ENCODE measurements around the gene UGDH.
"Not testable (repeated sequence)": the region's sequence is repeated elsewhere in the genome, so short reads cannot be mapped to it uniquely, and the experiment has no call there.

The UGDH gene

GRCh38 chr4:39504538-39504937, 22.7 kb downstream of the UGDH start:
- DNase-seq, result no peak
- in situ Hi-C loops (cut with HindIII; ENCODE audit: low pct_ligation_motif_present, low pct_unique_long_range_greater_than_20kb, low sequenced_read_pairs), result no loop called here

DNA sequence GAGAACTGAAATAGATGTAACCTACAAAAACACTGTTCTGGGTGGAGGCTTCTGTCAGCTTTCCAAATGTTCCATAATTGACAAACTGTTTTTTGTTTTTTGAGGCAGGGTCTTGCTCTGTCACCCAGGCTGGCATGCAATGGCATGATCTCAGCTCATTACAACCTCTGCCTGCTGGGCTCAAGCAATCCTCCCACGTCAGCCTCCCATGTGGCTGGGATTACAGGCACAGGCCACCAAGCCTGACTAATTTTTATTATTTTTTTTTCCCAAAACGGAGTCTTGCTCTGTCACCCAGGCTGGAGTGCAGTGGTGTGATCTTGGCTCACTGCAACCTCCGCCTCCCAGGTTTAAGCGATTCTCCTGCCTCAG, 24.6 kb downstream of the UGDH start:
- in situ Hi-C loops (cut with HindIII; ENCODE audit: low pct_ligation_motif_present, low pct_unique_long_range_greater_than_20kb, low sequenced_read_pairs); DNase-seq: not testable (repeated sequence)

GRCh38 chr4:39502019-39502663, 25.1 kb downstream of the UGDH start:
- no peak for DNase-seq
- in situ Hi-C loops (cut with HindIII; ENCODE audit: low pct_ligation_motif_present, low pct_unique_long_range_greater_than_20kb, low sequenced_read_pairs), result no loop called here

DNA sequence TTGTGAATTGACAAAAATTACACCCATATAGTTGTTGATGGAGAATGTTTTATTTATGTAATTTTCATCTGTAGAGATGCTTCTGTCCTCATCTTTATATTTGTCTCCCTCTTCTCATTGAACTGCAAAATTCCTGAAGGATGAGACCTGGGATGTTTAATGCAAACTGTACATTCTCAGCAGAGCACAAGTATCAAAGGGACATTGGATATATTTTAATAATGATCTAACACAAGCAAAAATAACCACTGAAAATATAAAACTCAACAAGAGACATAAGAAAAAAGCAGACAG, 28.6 kb downstream of the UGDH start:
- in situ Hi-C loops (cut with HindIII; ENCODE audit: low pct_ligation_motif_present, low pct_unique_long_range_greater_than_20kb, low sequenced_read_pairs), result no loop called here
- no peak for DNase-seq

- in situ Hi-C loops (cut with HindIII; ENCODE audit: low pct_ligation_motif_present, low pct_unique_long_range_greater_than_20kb, low sequenced_read_pairs), result no loop called here
These were observed 29.1 kb downstream of the UGDH start for GRCh38 chr4:39497909-39498726.

GRCh38 chr4:39495446-39496213, 31.6 kb downstream of the UGDH start:
- no peak for DNase-seq
- in situ Hi-C loops (cut with HindIII; ENCODE audit: low pct_ligation_motif_present, low pct_unique_long_range_greater_than_20kb, low sequenced_read_pairs), result no loop called here

More at GRCh38 chr4:39497909-39498726, 29.1 kb downstream of the UGDH start:
- no peak for DNase-seq

GRCh38 chr4:39494354-39494753, 32.9 kb downstream of the UGDH start:
- DNase-seq, result no peak

DNA sequence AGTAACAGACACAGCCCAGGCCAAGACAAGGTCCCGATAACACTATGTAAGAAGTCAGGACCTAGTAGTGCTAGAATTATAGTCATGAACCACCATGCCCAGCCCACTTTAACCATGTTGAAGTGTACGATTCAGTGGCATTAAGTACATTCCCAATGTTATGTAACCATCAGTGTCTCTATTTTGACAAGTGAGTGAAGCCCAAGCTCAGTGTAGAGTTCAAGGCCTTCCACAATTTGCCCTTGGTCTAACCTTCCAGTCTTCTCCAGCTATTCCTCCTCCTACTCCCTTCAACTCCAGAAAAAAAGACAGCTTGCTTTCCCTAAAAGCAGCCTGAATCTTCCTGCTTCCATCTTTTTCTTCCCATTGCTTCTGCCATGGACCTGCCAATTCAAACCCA, 36.9 kb downstream of the UGDH start:
- no peak for DNase-seq
- in situ Hi-C loops (cut with HindIII; ENCODE audit: low pct_ligation_motif_present, low pct_unique_long_range_greater_than_20kb, low sequenced_read_pairs), result no loop called here

More at GRCh38 chr4:39494354-39494753, 32.9 kb downstream of the UGDH start:
- in situ Hi-C loops (cut with HindIII; ENCODE audit: low pct_ligation_motif_present, low pct_unique_long_range_greater_than_20kb, low sequenced_read_pairs), result no loop called here

GRCh38 chr4:39486221-39486804, 40.9 kb downstream of the UGDH start:
- no peak for DNase-seq
- in situ Hi-C loops (cut with HindIII; ENCODE audit: low pct_ligation_motif_present, low pct_unique_long_range_greater_than_20kb, low sequenced_read_pairs), result no loop called here

GRCh38 chr4:39484582-39485272, 42.5 kb downstream of the UGDH start:
- no peak for DNase-seq
- in situ Hi-C loops (cut with HindIII; ENCODE audit: low pct_ligation_motif_present, low pct_unique_long_range_greater_than_20kb, low sequenced_read_pairs), result no loop called here

DNA sequence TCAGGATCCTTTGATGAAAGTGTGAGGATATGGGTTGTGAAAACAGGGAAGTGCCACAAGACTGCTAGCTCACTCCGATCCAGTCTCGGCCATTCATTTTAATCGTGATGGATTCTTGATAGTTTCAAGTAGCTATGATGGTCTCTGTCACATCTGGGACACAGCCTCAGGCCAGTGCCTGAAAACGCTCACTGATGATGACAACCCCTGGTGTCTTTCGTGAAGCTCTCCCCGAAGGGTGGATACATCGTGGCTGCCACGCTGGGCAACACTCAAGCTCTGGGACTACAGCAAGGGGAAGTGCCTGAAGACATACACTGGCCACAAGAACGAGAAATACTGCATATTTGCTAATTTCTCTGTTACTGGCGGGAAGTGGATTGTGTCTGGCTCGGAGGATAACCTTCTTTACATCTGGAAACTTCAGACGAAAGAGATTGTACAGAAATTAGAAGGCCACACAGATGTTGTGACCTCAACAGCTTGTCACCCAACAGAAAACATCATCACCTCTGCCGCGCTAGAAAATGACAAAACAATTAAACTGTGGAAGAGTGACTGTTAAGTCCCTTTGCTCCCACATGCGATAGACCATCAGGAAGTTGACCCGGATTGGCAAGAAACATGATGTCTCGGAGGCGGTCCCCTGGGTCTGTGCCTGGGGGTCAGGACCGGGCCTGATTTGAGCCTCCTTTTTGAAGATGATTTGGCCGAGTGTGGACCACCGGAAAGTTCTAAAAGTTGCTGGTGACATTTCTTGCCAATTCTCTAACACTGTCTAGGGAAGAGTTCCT, 46.1 kb downstream of the UGDH start:
- no peak for DNase-seq
- in situ Hi-C loops (cut with HindIII; ENCODE audit: low pct_ligation_motif_present, low pct_unique_long_range_greater_than_20kb, low sequenced_read_pairs), result no loop called here

GRCh38 chr4:39480251-39480650, 47.0 kb downstream of the UGDH start:
- no peak for DNase-seq
- in situ Hi-C loops (cut with HindIII; ENCODE audit: low pct_ligation_motif_present, low pct_unique_long_range_greater_than_20kb, low sequenced_read_pairs), result no loop called here

GRCh38 chr4:39476187-39476895, 50.9 kb downstream of the UGDH start:
- in situ Hi-C loops (cut with HindIII; ENCODE audit: low pct_ligation_motif_present, low pct_unique_long_range_greater_than_20kb, low sequenced_read_pairs), result no loop called here
- DNase-seq, result no peak

- in situ Hi-C loops (cut with HindIII; ENCODE audit: low pct_ligation_motif_present, low pct_unique_long_range_greater_than_20kb, low sequenced_read_pairs), result no loop called here
- no peak for DNase-seq
These were observed 54.8 kb downstream of the UGDH start for GRCh38 chr4:39472396-39472795.

- no peak for DNase-seq
- in situ Hi-C loops (cut with HindIII; ENCODE audit: low pct_ligation_motif_present, low pct_unique_long_range_greater_than_20kb, low sequenced_read_pairs), result no loop called here
These were observed 56.8 kb downstream of the UGDH start for GRCh38 chr4:39470402-39470801.

- peak; percentile 86 for DNase-seq
- in situ Hi-C loops (cut with HindIII; ENCODE audit: low pct_ligation_motif_present, low pct_unique_long_range_greater_than_20kb, low sequenced_read_pairs), result no loop called here
These were observed 57.7 kb downstream of the UGDH start for GRCh38 chr4:39469429-39470077.

- no peak for DNase-seq
- in situ Hi-C loops (cut with HindIII; ENCODE audit: low pct_ligation_motif_present, low pct_unique_long_range_greater_than_20kb, low sequenced_read_pairs), result no loop called here
These were observed 59.8 kb downstream of the UGDH start for GRCh38 chr4:39467464-39467863.
